OCI-LY7 (cell line): ENCODE data around the gene SNX9. TPM values are rescaled to one million over a fixed set of nuclear protein-coding genes. Genes with fewer than 3 reads are reported as not detected.

Source experiments
- Bru-seq: library from RNA; stranded (reverse); fragments of 400-500 nt; gene quantifications from one replicate; lab custom pipeline; 2021; lab: Mats Ljungman, UMichigan
- BruChase-seq, 2 experiments: library from RNA; stranded (reverse); fragments of 400-500 nt; gene quantifications; one replicate each; lab custom pipeline; 2021; lab: Mats Ljungman, UMichigan
- BruUV-seq: library from RNA; stranded (reverse); fragments of 400-500 nt; replicated peaks from 2 replicates; lab custom pipeline; 2021; lab: Mats Ljungman, UMichigan
- CTCF ChIA-PET: fragments of 300-600 bp; sonication (Branson Sonifier 250); formaldehyde crosslinking; loops from one replicate; lab custom pipeline; 2022; ENCODE audit warnings: antibody characterized with exemption; ENCODE audit not compliant: unreplicated experiment; lab: Charles Lee
- POLR2A ChIA-PET: fragments of 300-600 bp; sonication (Branson Sonifier 250); formaldehyde crosslinking; loops from one replicate; lab custom pipeline; 2022; ENCODE audit warnings: antibody characterized with exemption; lab: Charles Lee
- DNase-seq: peaks from one replicate; pipeline ENCODE4 v3.0.0-alpha.2; 2015; ENCODE audit warnings: low spot score
- H2AFZ ChIP-seq: fragments of 200-600 bp; sonication (generic), shearing (Covaris generic); 2 replicates; pipeline ENCODE4 v1.6.1; 2014; ENCODE audit warnings: mild to moderate bottlenecking, antibody characterized with exemption, low read length, moderate library complexity
- H3K27ac ChIP-seq: fragments of 200-600 bp; sonication (generic); 2 replicates; pipeline ENCODE4 v1.5.1; 2014; ENCODE audit warnings: mixed run types, low read depth, mild to moderate bottlenecking, moderate library complexity, low read length, inconsistent platforms; ENCODE audit not compliant: poor library complexity, severe bottlenecking
- H3K36me3 ChIP-seq: fragments of 200-600 bp; sonication (generic); 2 replicates; pipeline ENCODE4 v1.6.1; 2014; ENCODE audit warnings: mild to moderate bottlenecking, antibody characterized with exemption, low read length, moderate library complexity, mixed read lengths; ENCODE audit not compliant: insufficient read depth
- H3K4me1 ChIP-seq: fragments of 200-600 bp; sonication (generic); 2 replicates; pipeline ENCODE4 v1.5.1; 2014; ENCODE audit warnings: mild to moderate bottlenecking, low read length; ENCODE audit not compliant: insufficient read depth, poor library complexity, severe bottlenecking
- H3K4me2 ChIP-seq: fragments of 200-600 bp; sonication (generic); 2 replicates; pipeline ENCODE4 v1.6.1; 2014; ENCODE audit warnings: mild to moderate bottlenecking, low read length
- H3K4me3 ChIP-seq: fragments of 200-600 bp; sonication (generic); 2 replicates; pipeline ENCODE4 v1.5.1; 2014; ENCODE audit warnings: mild to moderate bottlenecking, low read depth, low read length; ENCODE audit not compliant: poor library complexity, severe bottlenecking
- H3K79me2 ChIP-seq: fragments of 200-600 bp; sonication (generic); 2 replicates; pipeline ENCODE4 v1.6.1; 2016; ENCODE audit warnings: low read depth, mild to moderate bottlenecking, low read length, moderate library complexity, mixed read lengths; ENCODE audit not compliant: insufficient read depth
- H3K9me2 ChIP-seq: fragments of 200-600 bp; sonication (generic); 2 replicates; pipeline ENCODE4 v1.6.1; 2016; ENCODE audit warnings: mild to moderate bottlenecking, low read length, mixed read lengths; ENCODE audit not compliant: insufficient read depth
- H3K9me3 ChIP-seq: fragments of 200-600 bp; sonication (generic); 2 replicates; pipeline ENCODE4 v1.6.1; 2014; ENCODE audit warnings: mild to moderate bottlenecking, mixed run types, low read length, mixed read lengths
- H4K20me1 ChIP-seq: fragments of 200-600 bp; sonication (generic); 2 replicates; pipeline ENCODE4 v1.6.1; 2014; ENCODE audit warnings: mild to moderate bottlenecking, antibody characterized with exemption, low read length, moderate library complexity, mixed read lengths; ENCODE audit not compliant: insufficient read depth
- CTCF ChIP-seq: fragments of 200-600 bp; sonication (generic); conservative IDR thresholded peaks from 2 replicates; pipeline ENCODE4 v1.5.1; 2014; ENCODE audit warnings: mild to moderate bottlenecking, antibody characterized with exemption, low read length, moderate library complexity, mixed read lengths
- EZH2phosphoT487 ChIP-seq: fragments of 200-600 bp; sonication (generic); IDR thresholded peaks from 2 replicates; pipeline ENCODE4 v1.6.1; 2018; ENCODE audit warnings: low read depth, borderline replicate concordance, mild to moderate bottlenecking, mixed run types, antibody characterized with exemption, low read length, moderate library complexity, mixed read lengths
- intact Hi-C: fragments of 100-400 bp; cut with micrococcal nuclease; formaldehyde crosslinking; loops from one replicate; pipeline ENCODE4 v1.10.0; 2022; ENCODE audit not compliant: unreplicated experiment
- long read RNA-seq: library from polyadenylated mRNA; stranded (forward); transcript quantifications from one replicate; pipeline ENCODE4 v2.0.0, GENCODE V29; 2022
- total RNA-seq, 2 experiments: library from RNA; depleted of rRNA in 1 of 2; stranded (reverse); fragments of >200 nt in 1 of 2; shearing (Covaris generic) in 1 of 2; gene quantifications; 2 replicates each; pipeline ENCODE4 v1.2.3, GENCODE V29; 2014 to 2022

SNX9 gene
- total RNA-seq (2014; rRNA removed; shearing (Covaris generic)) (not detected in 2 replicates), total RNA-seq (2022) (not detected in 2 replicates), Bru-seq, nascent RNA (percentile 9 among the genes with signal in this experiment), BruChase-seq, experiment 1, labeled RNA remaining after a 6-hour chase (percentile 10 among the genes with signal in this experiment), BruChase-seq, experiment 2, labeled RNA remaining after a 2-hour chase (percentile 14 among the genes with signal in this experiment)
- long read RNA-seq = 0 reads

- H2AFZ ChIP-seq = no peak within 1 kb of the TSS
- no peaks in the 10 kb centered on the region for H3K9me3 ChIP-seq
- TF ChIP-seq CTCF (no peak), EZH2phosphoT487 (no peak)
- no peaks in the 10 kb centered on the region for H3K79me2 ChIP-seq
- H3K4me1 ChIP-seq = peaks cover 14% of the 10 kb centered on the region
- BruUV-seq = no TSS peak
- no peak within 1 kb of the TSS for H3K27ac ChIP-seq
- ChIA-PET POLR2A (no interaction called here), CTCF (no interaction called here)
- H3K4me2 ChIP-seq = no peak within 1 kb of the TSS; the same call in 1 of the 2 replicates
- no peak within 1 kb of the TSS for H3K4me3 ChIP-seq
- H3K36me3 ChIP-seq = no peaks in the 10 kb centered on the region
- intact Hi-C loops = no loop called here
- no peak for DNase-seq
- H3K9me2 ChIP-seq = no peaks in the 10 kb centered on the region
- H4K20me1 ChIP-seq = no peaks in the 10 kb centered on the region
Observed at GRCh38 chr6:157823001-157823527, at the start of gene SNX9. Gene SNX9 (plus strand): TSS chr6:157823246. CDS start chr6:157823435, 189 bp downstream.

- peaks cover 14% of the 10 kb centered on the region for H3K4me1 ChIP-seq
- H4K20me1 ChIP-seq = no peaks in the 10 kb centered on the region
- no peak overlapping the region for H3K4me3 ChIP-seq
- H3K9me2 ChIP-seq = no peaks in the 10 kb centered on the region
- no peaks in the 10 kb centered on the region for H3K36me3 ChIP-seq
- CTCF ChIA-PET = no interaction called here
- H3K9me3 ChIP-seq = no peaks in the 10 kb centered on the region
- H3K79me2 ChIP-seq = no peaks in the 10 kb centered on the region
- H2AFZ ChIP-seq = no peak overlapping the region
- no TSS peak for BruUV-seq
- TF ChIP-seq CTCF (no peak), EZH2phosphoT487 (no peak)
- DNase-seq = no peak
- no peak overlapping the region for H3K4me2 ChIP-seq
- POLR2A ChIA-PET = interaction anchor here (0.6 to 0.9 kb wide), 2 partner anchors 9 to 166 kb away, joined by 3 to 4 read pairs; no protein-coding TSS in a partner anchor
- H3K27ac ChIP-seq = no peak overlapping the region
- intact Hi-C loops = no loop called here
Observed at GRCh38 chr6:157773248-157773773, 49.7 kb upstream of the SNX9 start.
